HL-60 (cell line): ENCODE measurements around the gene LMBRD2.

Experiments used
- DNase-seq, 2 experiments: peaks; one replicate each; pipeline ENCODE4 v3.0.0-alpha.2; 2010 to 2020; ENCODE audit warnings: low read depth in 1 of 2, low spot score in 1 of 2
- H3K27ac ChIP-seq: fragments of 250-450 bp; sonication (Bioruptor Pico); replicated peaks from 2 replicates; pipeline ENCODE4 v1.5.1; 2020; ENCODE audit warnings: mild to moderate bottlenecking, moderate library complexity
- H3K27me3 ChIP-seq: fragments of 250-450 bp; sonication (Bioruptor Pico); 2 replicates; pipeline ENCODE4 v1.5.1; 2021; ENCODE audit warnings: mild to moderate bottlenecking, moderate library complexity; ENCODE audit not compliant: insufficient read depth, poor library complexity, severe bottlenecking
- H3K4me3 ChIP-seq: replicated peaks from 2 replicates; pipeline ENCODE4 v1.5.1; 2011; ENCODE audit warnings: mild to moderate bottlenecking, control low read depth, low read length; ENCODE audit not compliant: insufficient read depth
- CTCF ChIP-seq: IDR thresholded peaks from one replicate; pipeline ENCODE4 v1.5.1; 2011; ENCODE audit warnings: low read length, control low read depth, inconsistent platforms; ENCODE audit not compliant: insufficient read depth
- GABPA ChIP-seq: IDR thresholded peaks from 2 replicates; pipeline ENCODE4 v1.6.1; 2012; ENCODE audit warnings: low read depth
- POLR2AphosphoS5 ChIP-seq: IDR thresholded peaks from 2 replicates; pipeline ENCODE4 v1.6.1; 2012; ENCODE audit warnings: low read depth
- REST ChIP-seq: IDR thresholded peaks from 2 replicates; pipeline ENCODE4 v1.6.1; 2012; ENCODE audit warnings: low read depth; ENCODE audit not compliant: insufficient replicate concordance
- SPI1 ChIP-seq: IDR thresholded peaks from 2 replicates; pipeline ENCODE4 v1.6.1; 2012; ENCODE audit warnings: low read depth, mild to moderate bottlenecking, borderline replicate concordance

LMBRD2 gene

GRCh38 chr5:36128795-36129194 lies 22.9 kb downstream of the LMBRD2 start:
- Histone ChIP-seq H3K27ac (no peak overlapping the region), H3K4me3 (no peak overlapping the region), H3K27me3 (no peaks in the 10 kb centered on the region)
- DNase-seq = no peak
- no peak for TF ChIP-seq GABPA
- TF ChIP-seq POLR2AphosphoS5 = no peak
- no peak for TF ChIP-seq SPI1
- no peak for TF ChIP-seq CTCF
- no peak for TF ChIP-seq REST

GRCh38 chr5:36125868-36126267 lies 25.8 kb downstream of the LMBRD2 start:
- Histone ChIP-seq H3K27ac (no peak overlapping the region), H3K27me3 (no peaks in the 10 kb centered on the region), H3K4me3 (no peak overlapping the region)
- no peak for DNase-seq
- TF ChIP-seq SPI1 (no peak), POLR2AphosphoS5 (no peak), CTCF (no peak), REST (no peak), GABPA (no peak)

GRCh38 chr5:36111238-36111637 lies 40.4 kb downstream of the LMBRD2 start:
- no peak for DNase-seq
- H3K27me3 ChIP-seq = no peaks in the 10 kb centered on the region
- H3K4me3 ChIP-seq = no peak overlapping the region
- no peak overlapping the region for H3K27ac ChIP-seq
- TF ChIP-seq CTCF = no peak
- TF ChIP-seq POLR2AphosphoS5 = no peak
- no peak for TF ChIP-seq REST
